ENCODE results near the gene TWNK. TPM values are rescaled to one million over a fixed set of nuclear protein-coding genes. Genes with fewer than 3 reads are reported as not detected.

Gene TWNK
- total and polyA plus RNA-seq, 7 experiments from 2014 or later, result 5.8 to 18.9 (median 14.8) TPM

DNA sequence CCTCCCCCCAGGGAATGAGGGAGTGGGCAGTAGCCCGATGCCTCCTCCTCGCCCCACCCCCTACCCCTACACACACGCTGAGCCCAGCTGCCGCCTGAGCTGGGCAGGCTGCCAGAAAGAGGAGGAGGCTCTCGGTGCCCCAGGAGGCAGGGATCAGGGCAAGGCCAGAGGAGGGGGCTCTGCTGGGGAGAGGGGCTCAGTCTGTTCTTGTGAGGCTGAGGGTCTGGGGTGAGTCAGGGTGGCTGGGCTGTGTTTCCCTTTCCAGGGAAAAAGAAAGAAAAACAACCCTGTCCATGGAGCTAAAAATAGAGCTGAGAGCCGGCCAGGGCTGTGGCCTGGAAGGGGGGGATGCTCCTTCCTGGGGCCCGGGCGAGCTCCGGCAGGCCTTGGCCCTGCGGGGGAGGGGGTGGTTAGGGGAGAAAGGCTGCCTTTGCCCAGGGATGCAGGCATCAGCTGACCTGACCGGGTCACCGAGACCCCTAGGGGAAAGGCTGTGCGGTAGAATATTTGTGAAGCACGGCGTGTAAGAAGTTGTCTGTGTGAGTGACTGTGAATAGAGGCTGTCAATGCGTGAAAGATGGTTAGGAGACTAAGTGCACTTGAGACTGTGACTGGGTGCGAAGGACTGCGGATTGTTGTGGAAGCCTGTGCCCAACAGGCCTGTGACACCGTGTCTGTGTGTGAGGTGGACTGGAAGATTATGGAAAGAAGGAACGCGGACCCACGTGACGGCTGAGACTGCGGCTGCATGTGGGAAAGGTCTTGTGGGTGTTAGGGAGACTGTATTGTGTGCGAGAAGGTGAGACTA is 11.0 kb downstream of the TWNK start:
- DNase-seq (peak; percentile 52 to 75 (median 68)), ATAC-seq (peak; percentile 22)
- ChIA-PET CTCF (interaction anchor here (0.7 to 7.9 kb wide), 13 partner anchors 8 to 1144 kb away, joined by 3 to 56 read pairs (median 3); partner anchors contain the start of genes KAZALD1, MRPL43, PDZD7 and SFXN3), POLR2A (interaction anchor here (0.7 to 4.8 kb wide), 13 partner anchors 8 to 86 kb away, joined by 3 to 65 read pairs (median 5); partner anchors contain the start of genes MRPL43, PDZD7, SEMA4G and SFXN3)
- H3K4me1 Mint-ChIP-seq, result peaks cover 15 to 37% (median 23%) of the 10 kb centered on the region in 7 donors
- peak overlapping the region; percentile 87 to 98 (median 92) for H3K4me3 Mint-ChIP-seq
- peak overlapping the region; percentile 88 to 99 (median 94) for H3K27ac Mint-ChIP-seq
- H3K4me3 ChIP-seq (ENCODE audit: low read length), result peak overlapping the region; percentile 87
- H3K27me3 ChIP-seq (ENCODE audit: control insufficient read depth in 2 of 2, insufficient read depth in 2 of 2, low read length in 2 of 2), result no peaks in the 10 kb centered on the region
- H3K9me3 ChIP-seq (ENCODE audit: control insufficient read depth in 2 of 3, low read length in 3 of 3), result no peaks in the 10 kb centered on the region
- peaks cover 0 to 10% (median 3%) of the 10 kb centered on the region in 5 donors for H3K36me3 Mint-ChIP-seq
- H3K27ac ChIP-seq (ENCODE audit: low read depth, low read length), result peak overlapping the region; percentile 99
- H3K9me3 Mint-ChIP-seq, result no peaks in the 10 kb centered on the region
- intact Hi-C loops (cut with micrococcal nuclease), result loop anchor here (1.0 to 5.0 kb wide), 4 partner anchors 62 to 436 kb away; partner anchors contain the start of genes BTRC (in 1 of the 2) and KAZALD1 (in 1 of the 2)
- peaks cover 20 to 22% of the 10 kb centered on the region in 2 donors for H3K4me1 ChIP-seq (ENCODE audit: control insufficient read depth in 2 of 2, insufficient read depth in 2 of 2, low read length in 2 of 2)
- peaks cover 0 to 23% (median 0%) of the 10 kb centered on the region in 3 experiments for H3K36me3 ChIP-seq (ENCODE audit: control insufficient read depth in 2 of 3, insufficient read depth in 3 of 3, low read length in 3 of 3)
- no peaks in the 10 kb centered on the region for H3K27me3 Mint-ChIP-seq

- H3K27ac Mint-ChIP-seq, result peak overlapping the region; percentile 88 to 99 (median 94)
- Histone ChIP-seq H3K4me1 (ENCODE audit: control insufficient read depth in 2 of 2, insufficient read depth in 2 of 2, low read length in 2 of 2) (peaks cover 20 to 22% of the 10 kb centered on the region in 2 donors), H3K4me3 (ENCODE audit: low read length) (peak overlapping the region; percentile 87), H3K27ac (ENCODE audit: low read depth, low read length) (peak overlapping the region; percentile 99), H3K27me3 (ENCODE audit: control insufficient read depth in 2 of 2, insufficient read depth in 2 of 2, low read length in 2 of 2) (no peaks in the 10 kb centered on the region), H3K9me3 (ENCODE audit: control insufficient read depth in 2 of 3, low read length in 3 of 3) (no peaks in the 10 kb centered on the region), H3K36me3 (ENCODE audit: control insufficient read depth in 2 of 3, insufficient read depth in 3 of 3, low read length in 3 of 3) (peaks cover 0 to 22% (median 0%) of the 10 kb centered on the region in 3 experiments)
- CTCF ChIA-PET, result interaction anchor here (0.7 to 7.9 kb wide), 4 partner anchors 16 to 1921 kb away, joined by 3 to 56 read pairs (median 4); no protein-coding TSS in a partner anchor
- H3K9me3 Mint-ChIP-seq, result no peaks in the 10 kb centered on the region
- POLR2A ChIA-PET, result interaction anchor here (0.7 to 4.8 kb wide), 8 partner anchors 9 to 86 kb away, joined by 3 to 65 read pairs (median 3); partner anchors contain the start of genes MRPL43, PDZD7, SEMA4G and SFXN3
- H3K4me1 Mint-ChIP-seq, result peaks cover 15 to 37% (median 23%) of the 10 kb centered on the region in 7 donors
- H3K4me3 Mint-ChIP-seq, result peak overlapping the region; percentile 87 to 98 (median 92)
- ATAC-seq (peak; percentile 82), DNase-seq (peak; percentile 69 to 90 (median 82))
- peaks cover 0 to 10% (median 0%) of the 10 kb centered on the region in 5 donors for H3K36me3 Mint-ChIP-seq
- H3K27me3 Mint-ChIP-seq, result no peaks in the 10 kb centered on the region
- intact Hi-C loops (cut with micrococcal nuclease), result loop anchor here (1.0 to 5.0 kb wide), 8 partner anchors 15 to 464 kb away; partner anchors contain the start of genes SLF2 (in 2 of the 2), BTRC (in 1 of the 2), HIF1AN (in 1 of the 2) and KAZALD1 (in 1 of the 2)
Measured at GRCh38 chr10:100998991-100999741, 11.8 kb downstream of the TWNK start.

- Mint-ChIP-seq H3K27me3 (no peaks in the 10 kb centered on the region), H3K27ac (peak within 1 kb of the TSS; percentile 88 to 99 (median 94)), H3K9me3 (no peaks in the 10 kb centered on the region), H3K36me3 (peaks cover 0 to 6% (median 0%) of the 10 kb centered on the region in 5 donors), H3K4me3 (peak within 1 kb of the TSS; percentile 87 to 98 (median 92)), H3K4me1 (peaks cover 15 to 37% (median 23%) of the 10 kb centered on the region in 7 donors)
- Histone ChIP-seq H3K36me3 (ENCODE audit: control insufficient read depth in 2 of 3, insufficient read depth in 3 of 3, low read length in 3 of 3) (peaks cover 0 to 17% (median 0%) of the 10 kb centered on the region in 3 experiments), H3K27ac (ENCODE audit: low read depth, low read length) (peak within 1 kb of the TSS; percentile 99), H3K9me3 (ENCODE audit: control insufficient read depth in 2 of 3, low read length in 3 of 3) (no peaks in the 10 kb centered on the region), H3K4me3 (ENCODE audit: low read length) (peak within 1 kb of the TSS; percentile 87), H3K27me3 (ENCODE audit: control insufficient read depth in 2 of 2, insufficient read depth in 2 of 2, low read length in 2 of 2) (no peaks in the 10 kb centered on the region), H3K4me1 (ENCODE audit: control insufficient read depth in 2 of 2, insufficient read depth in 2 of 2, low read length in 2 of 2) (peaks cover 20 to 22% of the 10 kb centered on the region in 2 donors)
- DNase-seq (no peak), ATAC-seq (no peak)
- ChIA-PET CTCF (interaction anchor here (0.7 to 7.9 kb wide), 2 partner anchors 16 to 1921 kb away, joined by 3 to 56 read pairs; no protein-coding TSS in a partner anchor), POLR2A (interaction anchor here (0.9 to 4.8 kb wide), 5 partner anchors 8 to 31 kb away, joined by 3 to 65 read pairs (median 3); partner anchors contain the start of genes MRPL43, PDZD7, SFXN3 and TWNK)
- intact Hi-C loops (cut with micrococcal nuclease), result loop anchor here (1.0 to 5.0 kb wide), 7 partner anchors 15 to 464 kb away; partner anchors contain the start of genes SLF2 (in 2 of the 2), BTRC (in 1 of the 2), HIF1AN (in 1 of the 2) and KAZALD1 (in 1 of the 2)
Measured at GRCh38 chr10:100999742-101000126, 12.4 kb downstream of the TWNK start, which contains the start of gene LZTS2. Gene LZTS2 (plus strand): TSS chr10:100999808. CDS start chr10:101002539, 2,731 bp downstream.

DNA sequence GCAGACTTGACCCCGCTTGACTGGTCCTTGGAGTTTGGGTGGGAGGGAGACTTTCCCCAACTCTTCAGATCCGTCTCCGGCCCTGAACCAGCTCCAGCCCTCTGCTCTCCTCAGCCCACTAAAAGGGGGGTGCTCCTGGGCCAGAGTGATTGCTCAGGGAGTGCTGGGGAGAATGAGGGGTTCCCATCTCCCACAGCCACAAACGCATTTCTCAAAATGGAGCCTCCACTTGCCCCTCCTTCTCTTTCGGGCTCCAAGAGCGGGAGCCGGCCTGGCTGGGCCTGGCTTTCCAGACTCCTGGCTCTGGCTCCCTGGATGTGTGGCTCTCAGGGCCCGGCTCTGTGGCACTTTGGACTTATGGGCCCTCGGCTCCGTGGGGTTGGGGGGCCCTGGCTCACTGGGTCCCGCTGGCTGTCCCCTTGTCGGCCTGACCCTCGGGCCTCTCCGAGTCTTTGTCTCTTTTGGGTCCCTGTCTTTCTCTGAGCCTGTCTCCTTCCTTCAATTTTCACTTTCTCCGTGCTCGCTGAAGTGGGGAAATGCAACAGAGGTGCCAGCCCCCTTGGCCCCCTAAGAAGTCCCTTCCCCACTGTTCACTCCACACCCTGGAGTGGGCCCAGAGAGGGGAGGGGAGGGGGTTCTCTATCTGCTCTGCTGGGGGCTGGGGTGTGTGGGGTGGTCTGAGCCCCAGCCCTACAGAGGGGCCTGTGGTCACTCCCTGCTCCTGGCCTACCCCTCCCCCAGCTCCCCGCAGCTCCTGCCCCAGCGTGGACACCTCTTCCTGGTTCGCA is 13.0 kb downstream of the TWNK start:
- Mint-ChIP-seq H3K4me3 (peak overlapping the region; percentile 58 to 98 (median 79)), H3K9me3 (no peaks in the 10 kb centered on the region), H3K4me1 (peaks cover 15 to 37% (median 23%) of the 10 kb centered on the region in 7 donors), H3K27me3 (no peaks in the 10 kb centered on the region), H3K27ac (peak overlapping the region; percentile 42 to 93 (median 70)), H3K36me3 (peaks cover 0 to 6% (median 0%) of the 10 kb centered on the region in 5 donors)
- peak overlapping the region; percentile 48 for H3K27ac ChIP-seq (ENCODE audit: low read depth, low read length)
- ChIA-PET POLR2A (interaction anchor here (4.8 kb wide), 1 partner anchor 31 kb away, joined by 34 read pairs; the partner anchor contains the start of genes PDZD7 and SFXN3), CTCF (interaction anchor here (7.9 kb wide), 1 partner anchor 15 kb away, joined by 56 read pairs; no protein-coding TSS in a partner anchor)
- peaks cover 0 to 20% (median 0%) of the 10 kb centered on the region in 3 experiments for H3K36me3 ChIP-seq (ENCODE audit: control insufficient read depth in 2 of 3, insufficient read depth in 3 of 3, low read length in 3 of 3)
- peak overlapping the region; percentile 17 for H3K4me3 ChIP-seq (ENCODE audit: low read length)
- ATAC-seq (no peak), DNase-seq (no peak)
- no peaks in the 10 kb centered on the region for H3K27me3 ChIP-seq (ENCODE audit: control insufficient read depth in 2 of 2, insufficient read depth in 2 of 2, low read length in 2 of 2)
- intact Hi-C loops (cut with micrococcal nuclease), result no loop called here
- peaks cover 20 to 22% of the 10 kb centered on the region in 2 donors for H3K4me1 ChIP-seq (ENCODE audit: control insufficient read depth in 2 of 2, insufficient read depth in 2 of 2, low read length in 2 of 2)
- no peaks in the 10 kb centered on the region for H3K9me3 ChIP-seq (ENCODE audit: control insufficient read depth in 2 of 3, low read length in 3 of 3)

DNA sequence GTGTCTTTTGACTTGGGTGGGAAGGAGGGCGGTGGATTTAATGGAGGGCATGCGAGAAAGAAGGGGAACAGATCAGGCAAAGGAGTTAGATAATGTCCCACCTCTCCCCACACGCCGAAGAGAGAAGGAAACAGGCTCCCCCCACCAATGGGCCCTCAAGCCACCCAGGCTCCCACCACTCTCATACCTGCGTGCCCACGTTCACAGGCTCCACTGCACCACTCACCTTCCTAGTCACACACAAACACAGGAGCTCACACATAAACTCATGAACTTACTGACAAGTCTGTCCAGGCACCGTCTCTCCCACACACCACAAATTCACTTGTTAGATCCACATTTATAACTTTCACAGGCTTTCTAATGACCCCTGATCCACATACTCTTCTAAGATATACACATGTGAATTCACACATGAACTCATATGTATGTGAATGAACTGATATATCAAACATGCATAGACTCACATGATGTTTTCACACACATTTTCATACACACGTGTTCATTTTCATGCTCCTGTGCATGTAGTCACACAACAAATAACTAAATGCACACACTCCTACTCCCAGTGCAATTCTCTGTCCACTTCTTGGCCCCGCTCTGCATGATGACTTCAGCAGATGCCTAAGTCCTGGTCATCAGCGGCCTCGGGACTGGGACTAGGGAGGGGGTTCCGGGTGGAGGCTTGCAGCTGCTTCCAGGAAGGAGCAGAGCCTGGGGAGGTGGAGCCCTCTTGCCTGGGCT is 13.7 kb downstream of the TWNK start:
- POLR2A ChIA-PET, result interaction anchor here (0.6 to 4.8 kb wide), 2 partner anchors 11 to 30 kb away, joined by 4 to 34 read pairs; partner anchors contain the start of genes PDZD7 and SFXN3

More for the DNA sequence above, 13.7 kb downstream of the TWNK start:
- Histone ChIP-seq H3K4me1 (ENCODE audit: control insufficient read depth in 2 of 2, insufficient read depth in 2 of 2, low read length in 2 of 2) (peaks cover 20 to 22% of the 10 kb centered on the region in 2 donors), H3K36me3 (ENCODE audit: control insufficient read depth in 2 of 3, insufficient read depth in 3 of 3, low read length in 3 of 3) (peaks cover 0 to 27% (median 0%) of the 10 kb centered on the region in 3 experiments), H3K9me3 (ENCODE audit: control insufficient read depth in 2 of 3, low read length in 3 of 3) (no peaks in the 10 kb centered on the region), H3K27ac (ENCODE audit: low read depth, low read length) (no peak overlapping the region), H3K4me3 (ENCODE audit: low read length) (no peak overlapping the region), H3K27me3 (ENCODE audit: control insufficient read depth in 2 of 2, insufficient read depth in 2 of 2, low read length in 2 of 2) (no peaks in the 10 kb centered on the region)
- Mint-ChIP-seq H3K9me3 (no peaks in the 10 kb centered on the region), H3K4me3 (peak overlapping the region; percentile 58 to 98 (median 76)), H3K36me3 (peaks cover 0 to 6% (median 0%) of the 10 kb centered on the region in 5 donors), H3K27ac (peak overlapping the region; percentile 44 to 78 (median 68)), H3K4me1 (peaks cover 15 to 32% (median 22%) of the 10 kb centered on the region in 7 donors), H3K27me3 (no peaks in the 10 kb centered on the region)
- DNase-seq, result no peak
- ATAC-seq, result no peak
- CTCF ChIA-PET, result interaction anchor here (7.9 kb wide), 1 partner anchor 14 kb away, joined by 56 read pairs; no protein-coding TSS in a partner anchor
- intact Hi-C loops (cut with micrococcal nuclease), result no loop called here

Data from naive thymus-derived CD4-positive, alpha-beta T cell (primary cell).